Neutrophil (primary cell): Measurements from ENCODE around the gene RABGGTA.

ENCODE experiments used
- H3K27ac ChIP-seq: fragments of 200-600 bp; sonication (generic); 2 replicates; pipeline ENCODE4 v1.5.1; 2016; ENCODE audit warnings: mild to moderate bottlenecking, moderate library complexity
- H3K27me3 ChIP-seq: fragments of 200-600 bp; sonication (generic); 2 replicates; pipeline ENCODE4 v1.6.0; 2016; ENCODE audit warnings: mild to moderate bottlenecking
- H3K36me3 ChIP-seq: fragments of 200-600 bp; sonication (generic); 2 replicates; pipeline ENCODE4 v1.5.1; 2017
- H3K4me1 ChIP-seq, 2 experiments: fragments of 200-600 bp in 1 of 2; sonication (generic) in 1 of 2; 1 replicate in 1 of 2; 2 replicates in 1 of 2; pipeline versions ENCODE4 v1.5.1 to v1.6.1; 2013 to 2016; ENCODE audit warnings: low read depth in 1 of 2, low read length in 1 of 2, mild to moderate bottlenecking in 1 of 2, moderate library complexity in 1 of 2; ENCODE audit not compliant: control insufficient read depth in 1 of 2, insufficient read depth in 1 of 2
- H3K4me3 ChIP-seq, 2 experiments: fragments of 200-600 bp in 1 of 2; sonication (generic) in 1 of 2; 1 replicate in 1 of 2; 2 replicates in 1 of 2; pipeline ENCODE4 v1.5.1; 2013 to 2016; ENCODE audit warnings: low read depth in 1 of 2, low read length in 1 of 2, mild to moderate bottlenecking in 1 of 2, moderate library complexity in 1 of 2
- H3K9me3 ChIP-seq: fragments of 200-600 bp; sonication (generic); 2 replicates; pipeline ENCODE4 v1.5.1; 2016
- TF ChIP-seq, protein P1 (sequence below): fragments of 200-600 bp; sonication (generic); IDR thresholded peaks from 2 replicates; pipeline ENCODE4 v1.5.1; 2016; ENCODE audit warnings: antibody characterized with exemption

RABGGTA gene

GRCh38 chr14:24315243-24315806, 43.9 kb upstream of the RABGGTA start:
- H3K9me3 ChIP-seq = no peaks in the 10 kb centered on the region
- H3K36me3 ChIP-seq = peaks cover 39% of the 10 kb centered on the region
- peak overlapping the region; percentile 97 for H3K27ac ChIP-seq
- TF ChIP-seq, protein P1, sequence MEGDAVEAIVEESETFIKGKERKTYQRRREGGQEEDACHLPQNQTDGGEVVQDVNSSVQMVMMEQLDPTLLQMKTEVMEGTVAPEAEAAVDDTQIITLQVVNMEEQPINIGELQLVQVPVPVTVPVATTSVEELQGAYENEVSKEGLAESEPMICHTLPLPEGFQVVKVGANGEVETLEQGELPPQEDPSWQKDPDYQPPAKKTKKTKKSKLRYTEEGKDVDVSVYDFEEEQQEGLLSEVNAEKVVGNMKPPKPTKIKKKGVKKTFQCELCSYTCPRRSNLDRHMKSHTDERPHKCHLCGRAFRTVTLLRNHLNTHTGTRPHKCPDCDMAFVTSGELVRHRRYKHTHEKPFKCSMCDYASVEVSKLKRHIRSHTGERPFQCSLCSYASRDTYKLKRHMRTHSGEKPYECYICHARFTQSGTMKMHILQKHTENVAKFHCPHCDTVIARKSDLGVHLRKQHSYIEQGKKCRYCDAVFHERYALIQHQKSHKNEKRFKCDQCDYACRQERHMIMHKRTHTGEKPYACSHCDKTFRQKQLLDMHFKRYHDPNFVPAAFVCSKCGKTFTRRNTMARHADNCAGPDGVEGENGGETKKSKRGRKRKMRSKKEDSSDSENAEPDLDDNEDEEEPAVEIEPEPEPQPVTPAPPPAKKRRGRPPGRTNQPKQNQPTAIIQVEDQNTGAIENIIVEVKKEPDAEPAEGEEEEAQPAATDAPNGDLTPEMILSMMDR = no peak
- H3K4me1 ChIP-seq = peaks cover 96 to 100% of the 10 kb centered on the region in 2 experiments
- peak overlapping the region; percentile 74 to 86 for H3K4me3 ChIP-seq
- H3K27me3 ChIP-seq = no peaks in the 10 kb centered on the region

- Histone ChIP-seq H3K4me1 (peaks cover 98 to 100% of the 10 kb centered on the region in 2 experiments), H3K4me3 (peak overlapping the region; percentile 74 to 86), H3K27me3 (no peaks in the 10 kb centered on the region), H3K9me3 (no peaks in the 10 kb centered on the region), H3K27ac (peak overlapping the region; percentile 97), H3K36me3 (peaks cover 35% of the 10 kb centered on the region)
- TF ChIP-seq, protein P1 = peak; percentile 12
These were observed 43.2 kb upstream of the RABGGTA start for GRCh38 chr14:24314377-24315193.

DNA sequence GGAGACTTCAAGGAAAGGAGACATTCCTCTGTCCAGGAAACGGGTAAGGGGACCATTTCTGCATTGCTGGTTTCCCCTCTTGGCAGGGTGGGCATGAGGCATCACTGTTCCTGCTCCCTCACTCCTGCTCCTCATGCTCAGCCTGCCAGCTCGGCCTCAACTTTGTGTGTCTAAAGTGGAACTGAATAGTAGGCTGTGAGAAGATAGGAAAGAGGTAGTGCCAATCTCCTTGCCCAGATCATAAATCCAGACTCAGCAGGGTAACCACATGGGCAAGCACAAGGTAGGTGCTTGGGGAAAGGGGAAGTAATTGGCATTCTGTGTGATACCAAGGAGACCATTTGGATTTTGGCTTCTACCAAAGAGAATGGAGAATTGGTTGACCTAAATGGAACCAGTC, 42.5 kb upstream of the RABGGTA start:
- Histone ChIP-seq H3K4me1 (peaks cover 98 to 100% of the 10 kb centered on the region in 2 experiments), H3K4me3 (peak overlapping the region; percentile 74 to 86), H3K27ac (peak overlapping the region; percentile 97), H3K27me3 (no peaks in the 10 kb centered on the region), H3K9me3 (no peaks in the 10 kb centered on the region), H3K36me3 (peaks cover 28% of the 10 kb centered on the region)
- TF ChIP-seq, protein P1 = no peak

DNA sequence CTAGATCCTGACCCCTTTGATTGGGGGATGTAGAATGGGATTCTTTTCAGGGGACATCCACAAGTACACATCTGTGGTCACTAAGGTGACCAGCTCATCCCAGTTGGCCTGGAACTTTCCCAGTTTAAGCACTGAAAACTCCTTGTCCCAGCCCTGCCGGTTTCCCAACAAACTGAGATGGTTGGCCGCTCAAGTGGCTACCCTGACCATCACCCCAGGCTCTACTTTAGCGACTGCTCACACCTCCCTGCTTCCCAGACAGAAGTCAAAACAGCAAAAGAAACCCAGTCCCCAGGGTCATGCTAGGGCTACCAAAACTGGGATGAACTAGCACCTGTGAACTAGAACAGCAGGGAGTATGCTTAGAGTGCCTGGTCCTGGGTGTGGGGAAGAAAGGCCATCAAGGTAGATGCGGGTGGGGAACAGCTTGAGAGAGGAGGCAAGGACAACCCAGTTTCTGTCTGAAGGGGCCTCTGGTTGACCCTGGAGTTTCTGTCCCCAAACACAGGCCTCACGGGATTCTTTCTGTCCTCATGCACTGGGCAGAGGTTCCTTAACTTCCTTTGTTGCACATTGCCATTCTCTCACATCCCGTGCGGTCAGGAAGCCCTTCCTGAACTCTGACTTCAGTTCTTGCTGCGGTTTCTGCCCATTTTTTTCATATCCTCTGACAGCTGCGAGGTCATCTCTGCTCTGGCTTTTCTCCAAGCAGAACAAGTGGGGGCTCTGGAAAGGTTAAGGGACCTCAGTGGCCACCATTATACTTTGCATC, 41.5 kb upstream of the RABGGTA start:
- Histone ChIP-seq H3K4me3 (peak overlapping the region; percentile 74 to 86), H3K9me3 (no peaks in the 10 kb centered on the region), H3K36me3 (peaks cover 21% of the 10 kb centered on the region), H3K27me3 (no peaks in the 10 kb centered on the region), H3K4me1 (peaks cover 98 to 100% of the 10 kb centered on the region in 2 experiments), H3K27ac (peak overlapping the region; percentile 97)
- TF ChIP-seq, protein P1 = peak; percentile 20

DNA sequence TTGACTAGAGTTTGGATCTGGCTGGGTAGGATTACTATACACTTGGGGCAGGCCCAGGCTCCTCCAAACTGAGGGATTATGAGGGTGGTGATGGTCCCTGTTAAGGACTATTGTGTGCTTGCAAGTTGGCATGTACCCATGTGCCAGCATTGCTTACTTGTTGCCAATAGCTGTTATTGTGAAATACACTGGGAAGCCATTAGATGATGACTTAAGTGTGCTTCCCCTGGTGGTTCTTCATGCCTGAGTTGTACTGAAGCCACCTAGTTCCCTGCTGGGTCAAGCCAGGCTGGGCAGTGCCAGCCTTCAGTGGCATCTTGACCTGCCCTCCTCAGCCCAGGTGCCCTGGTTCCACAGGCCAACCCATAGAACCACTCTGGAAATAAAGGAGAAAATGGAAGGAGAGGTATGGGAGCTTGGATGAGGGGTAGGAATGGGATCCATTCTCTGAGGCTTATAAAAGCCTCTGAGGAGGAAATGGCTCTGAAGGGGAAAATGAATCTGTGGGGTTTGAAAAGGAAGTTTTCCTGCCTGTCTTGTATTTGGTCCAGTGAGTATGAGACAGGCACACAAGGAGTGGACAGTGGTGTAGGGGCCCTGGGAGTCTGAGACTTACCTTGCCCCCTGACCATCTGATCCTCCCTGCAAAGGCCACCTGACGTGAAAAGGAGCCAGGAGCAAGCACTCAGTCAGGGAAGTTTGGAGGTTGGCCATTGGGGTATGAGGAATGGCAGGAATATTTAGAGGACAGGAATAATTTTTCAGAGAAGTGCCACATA, 40.6 kb upstream of the RABGGTA start:
- peaks cover 94 to 99% of the 10 kb centered on the region in 2 experiments for H3K4me1 ChIP-seq
- no peaks in the 10 kb centered on the region for H3K27me3 ChIP-seq
- peak overlapping the region; percentile 74 to 86 for H3K4me3 ChIP-seq
- peak overlapping the region; percentile 97 for H3K27ac ChIP-seq
- TF ChIP-seq, protein P1 = peak; percentile 45
- peaks cover 23% of the 10 kb centered on the region for H3K36me3 ChIP-seq
- H3K9me3 ChIP-seq = no peaks in the 10 kb centered on the region
